IMR-90 (cell line): ENCODE results near the gene ZNF76.

Source experiments
- CEBPB ChIP-seq: IDR thresholded peaks from 2 replicates; pipeline ENCODE4 v1.6.1; 2012; ENCODE audit warnings: low read depth, low read length, improper control_type of control experiment
- MXI1 ChIP-seq: IDR thresholded peaks from 2 replicates; pipeline ENCODE4 v1.6.1; 2012; ENCODE audit warnings: low read depth, mild to moderate bottlenecking, low read length, moderate library complexity, borderline replicate concordance
- POLR2A ChIP-seq: IDR thresholded peaks from 2 replicates; pipeline ENCODE4 v1.6.1; 2012; ENCODE audit warnings: mild to moderate bottlenecking, low read depth, low read length
- RAD21 ChIP-seq: IDR thresholded peaks from 2 replicates; pipeline ENCODE4 v1.6.1; 2012; ENCODE audit warnings: low read length, improper control_type of control experiment
- RCOR1 ChIP-seq: IDR thresholded peaks from 2 replicates; pipeline ENCODE4 v1.6.1; 2012; ENCODE audit warnings: mild to moderate bottlenecking, low read length, improper control_type of control experiment; ENCODE audit not compliant: insufficient replicate concordance
- RFX5 ChIP-seq: IDR thresholded peaks from 2 replicates; pipeline ENCODE4 v1.8.0; 2012; ENCODE audit warnings: low read depth, mild to moderate bottlenecking, low read length, moderate library complexity
- SMC3 ChIP-seq: fragments of 150-350 bp; IDR thresholded peaks from 2 replicates; pipeline ENCODE4 v1.6.1; 2016; ENCODE audit warnings: low read depth, mild to moderate bottlenecking, antibody characterized with exemption, low read length, moderate library complexity
- TF ChIP-seq, protein P1 (sequence below): conservative IDR thresholded peaks from 2 replicates; pipeline ENCODE4 v1.5.1; 2012; ENCODE audit warnings: mild to moderate bottlenecking, low read depth, low read length, improper control_type of control experiment
- TF ChIP-seq, protein P2 (sequence below): fragments of 150-350 bp; IDR thresholded peaks from 2 replicates; pipeline ENCODE4 v1.6.1; 2016; ENCODE audit warnings: low read depth, mild to moderate bottlenecking, low read length, moderate library complexity, borderline replicate concordance
- TF ChIP-seq, protein P3 (sequence below): fragments of 150-350 bp; IDR thresholded peaks from 2 replicates; pipeline ENCODE4 v1.6.1; 2017; ENCODE audit warnings: mild to moderate bottlenecking, antibody characterized with exemption, low read length, low read depth

DNA sequence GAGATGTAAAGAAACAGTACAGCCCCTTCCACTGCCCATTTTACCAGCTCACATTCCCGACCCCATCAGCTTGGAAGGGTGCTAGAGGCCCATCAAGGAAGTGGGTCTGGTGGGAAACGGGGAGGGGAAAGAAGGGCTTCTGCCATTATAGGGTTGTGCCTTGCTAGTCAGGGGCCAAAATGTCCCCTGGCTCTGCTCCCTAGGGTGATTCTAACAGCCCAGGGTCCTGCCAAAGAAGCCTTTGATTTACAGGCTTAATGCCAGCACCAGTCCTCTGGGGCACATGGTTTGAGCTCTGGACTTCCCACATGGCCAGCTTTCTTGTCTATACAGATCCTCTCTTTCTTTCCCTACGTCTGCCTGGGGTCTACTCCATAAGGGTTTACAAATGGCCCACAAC lies 10.6 kb upstream of the ZNF76 start:
- no peak for TF ChIP-seq POLR2A
- TF ChIP-seq, protein P1, sequence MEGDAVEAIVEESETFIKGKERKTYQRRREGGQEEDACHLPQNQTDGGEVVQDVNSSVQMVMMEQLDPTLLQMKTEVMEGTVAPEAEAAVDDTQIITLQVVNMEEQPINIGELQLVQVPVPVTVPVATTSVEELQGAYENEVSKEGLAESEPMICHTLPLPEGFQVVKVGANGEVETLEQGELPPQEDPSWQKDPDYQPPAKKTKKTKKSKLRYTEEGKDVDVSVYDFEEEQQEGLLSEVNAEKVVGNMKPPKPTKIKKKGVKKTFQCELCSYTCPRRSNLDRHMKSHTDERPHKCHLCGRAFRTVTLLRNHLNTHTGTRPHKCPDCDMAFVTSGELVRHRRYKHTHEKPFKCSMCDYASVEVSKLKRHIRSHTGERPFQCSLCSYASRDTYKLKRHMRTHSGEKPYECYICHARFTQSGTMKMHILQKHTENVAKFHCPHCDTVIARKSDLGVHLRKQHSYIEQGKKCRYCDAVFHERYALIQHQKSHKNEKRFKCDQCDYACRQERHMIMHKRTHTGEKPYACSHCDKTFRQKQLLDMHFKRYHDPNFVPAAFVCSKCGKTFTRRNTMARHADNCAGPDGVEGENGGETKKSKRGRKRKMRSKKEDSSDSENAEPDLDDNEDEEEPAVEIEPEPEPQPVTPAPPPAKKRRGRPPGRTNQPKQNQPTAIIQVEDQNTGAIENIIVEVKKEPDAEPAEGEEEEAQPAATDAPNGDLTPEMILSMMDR: no peak
- TF ChIP-seq, protein P2, sequence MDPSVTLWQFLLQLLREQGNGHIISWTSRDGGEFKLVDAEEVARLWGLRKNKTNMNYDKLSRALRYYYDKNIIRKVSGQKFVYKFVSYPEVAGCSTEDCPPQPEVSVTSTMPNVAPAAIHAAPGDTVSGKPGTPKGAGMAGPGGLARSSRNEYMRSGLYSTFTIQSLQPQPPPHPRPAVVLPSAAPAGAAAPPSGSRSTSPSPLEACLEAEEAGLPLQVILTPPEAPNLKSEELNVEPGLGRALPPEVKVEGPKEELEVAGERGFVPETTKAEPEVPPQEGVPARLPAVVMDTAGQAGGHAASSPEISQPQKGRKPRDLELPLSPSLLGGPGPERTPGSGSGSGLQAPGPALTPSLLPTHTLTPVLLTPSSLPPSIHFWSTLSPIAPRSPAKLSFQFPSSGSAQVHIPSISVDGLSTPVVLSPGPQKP: no peak
- no peak for TF ChIP-seq MXI1
- TF ChIP-seq, protein P3, sequence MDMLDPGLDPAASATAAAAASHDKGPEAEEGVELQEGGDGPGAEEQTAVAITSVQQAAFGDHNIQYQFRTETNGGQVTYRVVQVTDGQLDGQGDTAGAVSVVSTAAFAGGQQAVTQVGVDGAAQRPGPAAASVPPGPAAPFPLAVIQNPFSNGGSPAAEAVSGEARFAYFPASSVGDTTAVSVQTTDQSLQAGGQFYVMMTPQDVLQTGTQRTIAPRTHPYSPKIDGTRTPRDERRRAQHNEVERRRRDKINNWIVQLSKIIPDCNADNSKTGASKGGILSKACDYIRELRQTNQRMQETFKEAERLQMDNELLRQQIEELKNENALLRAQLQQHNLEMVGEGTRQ: no peak
- no peak for TF ChIP-seq RFX5
- TF ChIP-seq SMC3: no peak
- no peak for TF ChIP-seq RAD21
- TF ChIP-seq RCOR1: no peak
- no peak for TF ChIP-seq CEBPB
